Measurements from ENCODE around the gene GSTT2.
"Not testable (repeated sequence)": the region's sequence is repeated elsewhere in the genome, so short reads cannot be mapped to it uniquely, and the experiment has no call there.

The GSTT2 gene

DNA sequence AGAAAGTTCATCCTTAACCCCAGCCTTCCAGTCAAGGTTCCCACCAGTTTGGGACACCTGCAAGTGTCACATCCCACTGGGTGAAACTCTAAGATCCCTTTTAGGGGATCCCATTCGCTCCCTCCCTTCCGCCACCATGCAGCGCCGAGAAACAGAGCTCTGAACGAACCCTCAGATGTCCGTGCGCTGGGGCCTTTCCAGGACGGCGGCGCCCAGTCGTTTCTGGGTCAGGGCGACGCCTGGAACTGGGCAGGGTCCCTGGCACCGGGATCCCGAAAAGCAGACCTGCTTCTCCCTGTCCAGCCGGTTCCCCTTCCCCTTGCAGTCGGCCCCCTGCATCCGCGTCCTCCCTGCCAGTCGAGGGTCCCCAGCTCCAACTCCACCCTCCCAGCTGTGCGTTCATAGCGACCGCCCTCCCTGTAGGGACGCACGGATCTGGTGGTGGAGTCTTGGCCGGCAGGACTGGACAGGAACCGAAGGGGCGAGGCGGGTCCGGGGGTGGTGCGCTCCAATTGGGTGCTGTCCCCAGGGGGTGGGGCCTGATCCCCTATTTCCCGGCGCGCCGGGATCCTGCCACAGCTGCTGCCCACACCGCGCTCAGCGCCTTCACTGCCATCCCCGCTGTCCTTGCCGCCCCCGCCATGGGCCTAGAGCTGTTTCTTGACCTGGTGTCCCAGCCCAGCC lies at the start of gene GSTT2:
Gene GSTT2, plus strand, starts transcription at position 578 of the 684 bp plus-strand sequence.
- DNase-seq, result not testable (repeated sequence)

DNA sequence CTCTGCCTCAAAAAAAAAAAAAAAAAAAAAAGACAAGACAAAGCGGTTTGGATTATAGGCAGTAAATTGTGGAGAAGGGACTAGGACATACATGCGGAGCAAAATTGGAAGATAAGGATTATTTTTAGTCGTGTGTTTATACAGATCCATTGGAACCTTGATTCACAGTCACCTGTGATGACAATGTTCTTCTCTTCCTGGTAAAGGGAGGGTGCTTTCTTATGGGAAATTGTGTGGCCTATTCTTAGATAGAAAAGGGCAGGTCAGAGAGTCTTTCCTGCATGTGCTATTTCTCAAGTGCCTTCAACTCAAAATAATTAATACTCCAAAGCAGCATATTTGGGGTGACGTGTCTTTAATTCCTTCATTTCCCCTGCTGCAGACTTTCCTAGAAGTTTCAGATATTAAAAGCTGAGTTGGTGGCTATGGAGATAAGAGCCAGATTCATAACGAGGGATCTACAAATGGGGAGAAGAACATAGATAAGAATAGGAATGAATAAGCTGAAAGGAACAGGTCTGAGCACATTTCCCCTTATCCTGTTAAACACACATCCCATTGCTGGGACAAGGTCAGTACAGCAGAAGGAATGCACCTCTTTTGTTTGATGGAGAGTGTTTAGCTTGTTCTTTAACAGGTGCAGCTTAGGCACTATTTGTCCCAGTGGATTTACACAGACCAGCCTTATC lies 41.5 kb upstream of the GSTT2 start:
- DNase-seq, result no peak

DNA sequence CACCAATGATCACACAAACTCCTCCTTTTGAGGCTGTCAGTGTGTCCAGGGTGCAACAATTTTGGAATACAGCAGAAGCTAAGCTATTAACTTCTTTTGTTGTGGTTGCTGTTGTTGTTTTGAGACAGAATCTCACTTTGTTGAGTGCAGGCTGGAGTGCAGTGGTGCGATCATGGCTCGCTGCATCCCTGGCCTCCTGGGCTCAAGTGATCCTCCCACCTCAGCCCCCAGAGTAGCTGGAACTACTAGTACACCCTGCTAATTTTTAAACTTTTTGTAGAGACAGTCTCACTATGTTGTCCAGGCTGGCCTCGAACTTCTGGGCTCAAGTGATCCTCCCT lies 40.9 kb upstream of the GSTT2 start:
- DNase-seq, result no peak

DNA sequence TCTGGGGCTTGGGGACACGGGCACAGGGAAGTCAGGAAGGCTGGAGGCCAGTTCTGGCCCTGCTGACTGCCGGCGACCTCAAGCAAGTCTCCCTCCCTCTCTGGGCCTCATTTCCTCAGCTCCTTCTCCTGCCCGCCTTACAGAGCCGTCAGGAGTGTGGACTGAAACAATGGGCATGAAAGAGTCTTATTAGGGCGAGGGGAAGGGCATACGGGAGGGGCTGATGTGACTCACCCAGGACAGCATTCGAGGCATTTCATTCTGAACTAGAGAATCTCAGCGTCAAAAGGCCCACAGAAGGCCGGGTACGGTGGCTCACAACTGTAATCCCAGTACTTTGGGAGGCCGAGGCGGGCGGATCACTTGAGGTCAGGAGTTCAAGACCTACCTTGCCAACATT lies 39.8 kb upstream of the GSTT2 start:
- not testable (repeated sequence) for DNase-seq

DNA sequence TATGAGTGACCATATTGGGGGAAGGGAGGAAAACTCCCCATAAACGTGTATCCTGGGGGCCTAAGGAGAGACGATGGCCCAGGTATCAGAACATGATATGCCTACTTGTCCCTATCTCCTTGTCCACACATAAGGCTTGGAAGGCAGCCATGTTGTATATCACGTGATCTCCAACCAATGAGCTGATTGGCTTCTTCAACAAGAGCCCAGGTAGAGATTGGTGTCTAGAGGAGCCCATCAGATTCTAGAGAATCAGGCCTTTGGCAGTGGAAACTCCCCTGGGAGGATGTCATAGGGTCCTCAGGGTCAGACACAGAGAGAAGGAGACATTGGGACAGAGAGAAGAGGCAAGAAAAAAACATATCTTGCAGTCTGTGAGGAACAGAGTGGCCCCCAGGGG lies 32.5 kb upstream of the GSTT2 start:
- not testable (repeated sequence) for DNase-seq

DNA sequence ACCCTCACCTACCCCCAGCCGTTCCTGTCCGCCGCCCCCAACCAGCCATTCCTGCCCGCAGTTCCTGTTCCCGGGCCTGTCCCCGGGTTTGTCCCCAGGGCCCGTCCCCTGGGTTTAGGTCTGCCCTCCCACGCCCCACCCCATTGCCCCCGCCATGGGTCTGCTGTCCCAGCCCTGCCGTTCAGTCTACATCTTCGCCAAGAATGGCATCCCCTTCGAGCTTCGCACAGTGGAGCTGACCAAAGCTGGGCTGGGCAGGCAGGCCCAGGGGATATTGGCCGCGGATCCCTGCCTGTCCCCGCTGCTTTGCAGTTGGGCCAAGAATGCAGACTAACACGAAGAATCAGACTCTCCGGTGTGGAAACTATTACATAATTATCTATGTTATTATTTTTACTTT lies 30.2 kb upstream of the GSTT2 start:
- not testable (repeated sequence) for DNase-seq

DNA sequence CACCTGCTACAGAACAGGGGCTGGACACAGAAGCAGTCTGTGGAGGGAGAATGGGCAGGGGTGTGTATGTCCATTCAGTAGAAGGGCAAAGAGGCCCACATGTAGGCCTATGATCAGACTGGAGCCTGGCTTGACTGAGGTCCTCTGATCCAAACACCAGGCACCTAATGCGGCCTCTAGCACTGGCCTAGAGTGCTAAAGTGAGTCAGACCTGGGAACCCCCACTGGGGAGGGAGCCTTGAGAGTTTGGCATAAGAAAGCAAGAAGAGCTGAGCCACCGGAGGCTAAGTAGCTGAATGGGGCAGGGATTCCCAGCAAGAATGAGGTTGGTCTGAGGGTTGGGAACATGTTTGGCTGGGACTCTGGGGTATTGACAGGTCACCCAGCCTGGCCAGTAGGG lies 28.6 kb upstream of the GSTT2 start:
- not testable (repeated sequence) for DNase-seq

DNA sequence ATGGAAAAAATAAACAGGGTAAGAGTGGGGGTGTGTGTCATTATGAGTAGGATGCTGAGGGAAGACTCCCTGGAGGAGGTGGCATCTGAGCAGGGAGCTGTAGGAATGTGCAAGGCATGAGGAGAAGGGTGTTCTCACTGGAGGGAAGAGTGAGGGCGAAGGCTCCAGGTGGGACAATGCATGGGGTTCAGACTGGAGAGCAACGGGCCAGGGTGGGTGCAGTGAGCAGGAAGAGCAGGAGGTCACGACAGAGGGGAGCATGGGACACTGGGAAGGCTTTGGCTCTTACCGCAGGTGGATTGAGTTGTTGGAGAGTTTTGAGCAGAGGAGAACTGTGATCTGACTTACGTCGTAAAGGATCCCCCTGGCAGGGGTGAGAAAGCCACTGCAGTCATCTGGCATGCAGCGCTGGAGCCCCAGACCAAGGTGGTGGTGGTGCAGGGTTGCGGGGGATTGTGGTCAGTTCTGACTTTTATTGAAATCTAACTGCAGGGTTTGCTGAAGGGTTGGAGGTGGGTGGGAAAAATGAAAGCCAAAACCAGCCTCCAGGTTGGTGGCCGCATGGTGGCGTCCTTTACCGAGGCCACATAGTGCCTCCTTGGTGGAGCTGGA lies 27.0 kb upstream of the GSTT2 start:
- DNase-seq, result not testable (repeated sequence)

DNA sequence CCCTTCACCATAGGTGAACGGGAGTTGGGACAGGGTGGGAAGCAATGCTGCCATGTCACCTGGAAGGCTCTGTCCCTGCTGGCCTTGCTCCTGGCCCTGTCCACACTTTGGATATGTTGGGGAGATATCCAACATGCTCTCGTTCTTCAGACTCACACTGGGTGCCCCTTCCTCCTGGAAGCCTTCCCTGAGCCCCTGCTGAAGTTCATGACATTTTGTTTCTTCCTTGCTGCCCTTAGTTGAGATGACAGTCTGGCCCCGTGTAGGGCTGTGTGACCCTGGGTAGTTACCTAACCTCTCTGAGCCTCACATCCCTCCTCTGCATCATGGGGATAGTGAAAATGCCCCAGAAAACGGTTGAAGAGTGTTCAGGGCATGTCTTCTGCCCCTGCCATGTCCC lies 26.4 kb upstream of the GSTT2 start:
- not testable (repeated sequence) for DNase-seq

DNA sequence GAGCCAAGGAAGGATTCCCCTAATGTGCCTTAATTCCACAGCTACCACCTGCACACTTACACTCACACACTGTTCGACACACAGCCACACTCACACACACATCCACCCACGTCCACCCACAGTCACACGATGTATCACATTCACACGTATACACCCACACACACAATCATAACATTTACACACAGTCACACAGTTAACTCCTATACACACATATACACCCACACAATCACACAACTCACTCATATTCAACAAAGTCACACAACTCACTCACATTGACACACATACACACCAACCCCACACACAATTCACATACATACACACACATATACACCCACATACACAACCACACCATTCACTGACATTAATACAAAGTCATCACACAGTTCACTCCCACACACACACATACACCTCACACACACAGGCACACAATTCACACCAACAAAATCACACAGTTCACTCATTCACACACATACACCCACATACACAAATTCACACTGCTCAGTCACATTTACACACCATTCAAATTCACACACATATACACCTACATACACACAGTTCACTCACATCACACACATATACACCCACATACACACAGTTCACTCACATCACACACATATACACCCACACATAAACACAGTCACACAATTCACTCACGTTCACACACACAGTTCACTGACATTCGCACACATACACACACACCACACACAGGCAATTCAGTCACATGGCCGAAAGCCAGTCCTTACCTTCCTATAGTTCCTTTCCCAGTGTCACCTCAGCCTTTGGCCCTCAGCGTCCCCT lies 25.5 kb upstream of the GSTT2 start:
- DNase-seq, result not testable (repeated sequence)

DNA sequence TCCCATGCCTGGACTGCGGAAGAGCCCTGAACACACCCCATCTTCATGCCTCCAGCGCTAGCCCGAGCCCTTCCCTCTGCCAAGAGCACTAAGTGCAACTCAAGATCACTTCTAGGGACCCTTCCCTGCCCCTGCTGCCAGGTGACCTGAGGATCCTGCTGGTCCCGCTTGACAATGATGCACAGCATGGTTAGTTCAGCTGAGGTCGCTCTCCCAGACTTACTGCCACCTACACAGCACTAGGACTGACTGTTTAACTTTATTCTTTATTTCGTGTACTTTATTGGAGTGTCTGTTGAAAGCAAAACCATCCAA lies 25.0 kb upstream of the GSTT2 start:
- DNase-seq, result not testable (repeated sequence)

DNA sequence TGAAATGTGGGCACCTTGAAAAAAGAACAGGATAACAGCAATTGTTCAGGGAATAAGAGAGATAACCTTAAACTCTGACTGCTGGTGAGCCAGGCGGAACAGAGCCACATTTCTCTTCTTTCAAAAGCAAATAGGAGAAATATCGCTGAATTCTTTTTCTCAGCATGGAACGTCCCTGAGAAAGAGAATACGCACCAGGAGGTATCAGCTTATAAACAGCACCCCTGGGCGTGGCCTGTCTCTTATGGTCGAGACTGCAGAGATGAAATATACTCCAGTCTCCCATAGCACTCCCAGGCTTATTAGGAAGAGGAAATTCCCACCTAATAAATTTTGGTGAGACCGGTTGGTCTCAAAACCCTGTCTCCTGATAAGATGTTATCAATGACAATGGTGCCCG lies 24.0 kb upstream of the GSTT2 start:
- not testable (repeated sequence) for DNase-seq

DNA sequence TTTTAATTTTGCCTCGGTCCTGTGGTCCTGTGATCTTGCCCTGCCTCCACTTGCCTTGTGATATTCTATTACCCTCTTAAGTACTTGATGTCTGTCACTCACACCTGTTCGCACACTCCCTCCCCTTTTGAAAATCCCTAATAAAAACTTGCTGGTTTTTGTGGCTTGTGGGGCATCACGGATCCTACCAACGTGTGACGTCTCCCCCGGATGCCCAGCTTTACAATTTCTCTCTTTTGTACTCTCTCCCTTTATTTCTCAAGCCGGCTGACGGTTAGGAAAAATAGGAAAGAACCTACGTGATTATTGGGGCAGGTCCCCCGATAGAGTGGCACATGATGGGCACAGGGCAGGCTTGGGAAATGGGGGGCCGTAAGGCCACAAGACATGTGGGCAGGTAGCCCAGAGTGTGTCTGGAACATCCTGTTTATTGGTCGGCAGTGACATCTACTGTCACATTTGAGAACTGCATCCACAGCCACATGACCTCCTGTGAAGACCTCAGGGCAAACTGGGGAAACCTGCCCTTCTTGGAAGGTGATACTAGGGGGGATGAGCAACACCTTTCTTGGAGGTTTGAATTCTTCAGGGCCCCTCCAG lies 23.5 kb upstream of the GSTT2 start:
- not testable (repeated sequence) for DNase-seq

DNA sequence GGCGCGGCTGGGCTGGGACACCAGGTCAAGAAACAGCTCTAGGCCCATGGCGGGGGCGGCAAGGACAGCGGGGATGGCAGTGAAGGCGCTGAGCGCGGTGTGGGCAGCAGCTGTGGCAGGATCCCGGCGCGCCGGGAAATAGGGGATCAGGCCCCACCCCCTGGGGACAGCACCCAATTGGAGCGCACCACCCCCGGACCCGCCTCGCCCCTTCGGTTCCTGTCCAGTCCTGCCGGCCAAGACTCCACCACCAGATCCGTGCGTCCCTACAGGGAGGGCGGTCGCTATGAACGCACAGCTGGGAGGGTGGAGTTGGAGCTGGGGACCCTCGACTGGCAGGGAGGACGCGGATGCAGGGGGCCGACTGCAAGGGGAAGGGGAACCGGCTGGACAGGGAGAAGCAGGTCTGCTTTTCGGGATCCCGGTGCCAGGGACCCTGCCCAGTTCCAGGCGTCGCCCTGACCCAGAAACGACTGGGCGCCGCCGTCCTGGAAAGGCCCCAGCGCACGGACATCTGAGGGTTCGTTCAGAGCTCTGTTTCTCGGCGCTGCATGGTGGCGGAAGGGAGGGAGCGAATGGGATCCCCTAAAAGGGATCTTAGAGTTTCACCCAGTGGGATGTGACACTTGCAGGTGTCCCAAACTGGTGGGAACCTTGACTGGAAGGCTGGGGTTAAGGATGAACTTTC lies 18.7 kb upstream of the GSTT2 start, which contains the start of gene GSTT2B:
Gene GSTT2B, minus strand, starts transcription at position 112 of the 688 bp plus-strand sequence. Its CDS starts 64 bp downstream, at position 48.
- not testable (repeated sequence) for DNase-seq

DNA sequence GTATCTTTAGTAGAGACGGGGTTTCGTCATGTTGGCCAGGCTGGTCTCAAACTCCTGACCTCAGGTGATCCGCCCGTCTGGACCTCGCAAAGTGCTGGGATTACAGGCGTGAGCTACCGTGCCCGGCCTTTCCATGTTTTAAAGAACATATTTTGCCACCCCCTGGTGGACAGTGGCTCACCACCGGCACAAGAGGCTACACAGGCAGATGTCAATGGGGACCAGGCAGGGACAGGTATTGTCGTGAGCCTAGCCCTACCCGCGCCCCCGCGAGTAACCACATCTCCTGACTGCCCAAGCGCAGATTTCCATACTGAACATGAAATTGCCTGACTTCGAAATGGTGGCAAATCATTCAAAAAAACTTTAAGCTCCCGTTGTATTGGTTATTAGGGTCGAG lies 13.8 kb upstream of the GSTT2 start:
- not testable (repeated sequence) for DNase-seq

DNA sequence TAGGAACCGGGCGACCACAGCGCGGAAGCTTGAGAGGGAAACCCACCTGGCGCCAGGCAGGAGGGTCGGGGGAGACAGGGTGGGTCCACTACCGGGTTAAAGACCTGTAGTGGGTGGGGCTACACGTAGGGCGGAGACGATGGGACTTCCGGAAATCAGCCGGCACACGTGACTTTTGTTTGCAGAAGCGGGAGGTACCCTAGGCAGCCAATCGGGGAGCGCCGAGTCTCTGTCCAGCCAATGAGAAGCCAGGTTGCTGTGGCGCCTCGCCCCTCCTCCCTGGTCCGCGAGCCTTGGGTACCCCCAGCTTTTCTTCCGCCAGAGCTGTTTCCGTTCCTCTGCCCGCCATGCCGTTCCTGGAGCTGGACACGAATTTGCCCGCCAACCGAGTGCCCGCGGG lies 13.4 kb upstream of the GSTT2 start, which contains the start of gene DDTL:
Gene DDTL, plus strand, starts transcription at position 321 of the 400 bp plus-strand sequence. Its CDS starts 27 bp downstream, at position 348.
- not testable (repeated sequence) for DNase-seq

DNA sequence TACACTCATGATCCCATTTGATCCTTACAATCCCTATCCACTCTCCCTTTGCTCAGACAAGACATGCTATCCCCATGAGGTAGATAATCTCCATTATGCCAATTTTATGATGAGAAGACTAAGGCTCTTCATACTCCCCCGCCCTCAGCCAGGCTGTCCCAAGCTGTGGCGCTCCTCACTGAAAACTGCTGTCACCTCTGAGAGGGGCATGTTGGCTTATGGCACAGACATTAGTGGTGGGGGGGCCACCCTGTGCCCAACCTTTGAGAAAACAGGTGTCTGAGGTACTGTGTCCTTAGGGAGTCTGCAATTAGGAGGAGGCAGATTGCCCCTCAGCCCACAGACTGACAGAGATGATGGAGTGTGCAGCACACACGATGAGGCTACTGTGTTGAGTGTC lies 10.9 kb upstream of the GSTT2 start:
- DNase-seq, result no peak

DNA sequence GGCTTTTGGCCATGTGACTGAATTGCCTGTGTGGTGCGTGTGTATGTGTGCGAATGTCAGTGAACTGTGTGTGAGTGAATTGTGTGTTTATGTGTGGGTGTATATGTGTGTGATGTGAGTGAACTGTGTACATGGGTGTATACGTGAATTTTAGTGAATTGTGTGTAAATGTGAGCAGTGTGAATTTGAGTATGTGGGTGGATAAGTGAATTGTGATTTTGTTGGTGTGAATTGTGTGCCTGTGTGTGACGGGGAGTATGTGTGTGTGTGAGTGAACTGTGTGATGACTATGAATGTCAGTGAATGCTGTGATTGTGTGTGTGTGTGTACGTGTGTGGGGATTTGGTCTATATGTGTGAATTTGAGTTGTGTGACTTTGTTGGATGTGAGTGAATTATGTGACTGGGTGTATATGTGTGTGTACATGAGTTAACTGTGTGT lies 9.7 kb upstream of the GSTT2 start:
- no peak for DNase-seq

DNA sequence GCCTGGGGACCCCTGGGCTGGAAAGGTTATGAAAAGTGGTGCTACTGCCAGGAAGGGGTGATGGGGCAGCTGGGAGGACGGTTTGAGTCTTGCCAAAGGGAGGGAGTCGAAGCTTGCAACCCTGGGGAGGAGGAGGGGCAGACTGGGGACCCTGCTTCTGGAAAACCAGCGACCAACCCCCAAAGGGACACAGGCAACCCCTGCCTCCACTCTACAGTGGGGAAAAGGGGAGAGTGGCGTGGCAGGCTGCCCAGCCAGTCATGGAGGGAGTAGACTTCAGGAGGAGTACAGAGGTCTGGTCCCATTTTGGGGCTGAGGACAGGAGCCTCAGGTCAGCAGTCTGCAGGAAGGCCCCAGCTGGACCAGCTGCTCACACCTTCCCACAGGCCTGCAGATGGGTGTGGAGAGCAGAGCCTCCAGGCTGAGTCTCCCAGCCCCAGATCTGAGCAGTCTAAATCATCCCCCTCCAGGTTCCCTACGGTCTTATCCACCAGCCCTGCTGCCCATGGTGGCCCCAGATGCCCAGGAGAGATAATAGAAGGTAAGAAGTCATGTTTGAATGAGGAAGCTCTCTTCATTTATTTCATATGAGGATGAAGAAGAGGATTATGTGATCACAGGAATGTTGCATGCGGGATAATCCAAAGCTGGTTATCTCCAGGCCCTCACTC lies 9.0 kb upstream of the GSTT2 start:
- DNase-seq, result no peak

DNA sequence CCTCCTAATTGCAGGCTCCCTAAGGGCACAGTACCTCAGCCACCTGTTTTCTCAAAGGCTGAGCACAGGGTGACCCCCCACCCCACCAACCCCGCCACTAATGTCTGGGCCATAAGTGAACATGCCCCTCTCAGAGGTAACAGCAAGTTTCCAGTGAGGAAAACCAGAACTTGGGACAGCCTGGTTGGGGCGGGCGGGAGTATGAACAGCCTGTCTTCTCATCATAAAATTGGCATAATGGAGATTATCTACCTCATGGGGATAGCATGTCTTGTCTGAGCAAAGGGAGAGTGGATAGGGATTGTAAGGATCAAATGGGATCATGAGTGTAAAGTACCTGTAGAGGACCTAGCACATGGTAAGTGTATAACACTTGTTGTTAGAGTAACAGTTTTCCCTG lies 8.0 kb upstream of the GSTT2 start:
- not testable (repeated sequence) for DNase-seq

DNA sequence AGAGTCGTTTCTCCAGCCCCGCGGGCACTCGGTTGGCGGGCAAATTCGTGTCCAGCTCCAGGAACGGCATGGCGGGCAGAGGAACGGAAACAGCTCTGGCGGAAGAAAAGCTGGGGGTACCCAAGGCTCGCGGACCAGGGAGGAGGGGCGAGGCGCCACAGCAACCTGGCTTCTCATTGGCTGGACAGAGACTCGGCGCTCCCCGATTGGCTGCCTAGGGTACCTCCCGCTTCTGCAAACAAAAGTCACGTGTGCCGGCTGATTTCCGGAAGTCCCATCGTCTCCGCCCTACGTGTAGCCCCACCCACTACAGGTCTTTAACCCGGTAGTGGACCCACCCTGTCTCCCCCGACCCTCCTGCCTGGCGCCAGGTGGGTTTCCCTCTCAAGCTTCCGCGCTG lies 5.6 kb upstream of the GSTT2 start, which contains the start of gene DDT:
Gene DDT, minus strand, starts transcription at position 97 of the 400 bp plus-strand sequence. Its CDS starts 27 bp downstream, at position 70.
- DNase-seq, result not testable (repeated sequence)
